ENCODE data around the gene CPT2. TPM values are rescaled to one million over a fixed set of nuclear protein-coding genes. Genes with fewer than 3 reads are reported as not detected.

The CPT2 gene
- total and polyA plus RNA-seq, 2 of the 13 experiments (the other 11 are each of a cell fraction or from before 2014, with no cell fraction given) = 12.6 to 14.6 TPM

- peak; percentile 96 for TF ChIP-seq NCOR1 (IDR thresholded peaks at IDR 0.05; ENCODE audit: borderline replicate concordance, low read length)
- TF ChIP-seq CEBPB (IDR thresholded peaks at IDR 0.05; ENCODE audit: borderline replicate concordance, low read depth, low read length) = peak; percentile 76
- TF ChIP-seq ZNF614 (CRISPR knock-in tag; IDR thresholded peaks at IDR 0.05; ENCODE audit: borderline replicate concordance) = 0 out of 2 replicates have a peak, but pooled peaks have one; percentile 71
- TF ChIP-seq ZNF503 (CRISPR knock-in tag; IDR thresholded peaks at IDR 0.05) = peak; percentile 98
- 0 out of 2 replicates have a peak, but pooled peaks have one; percentile 62 for TF ChIP-seq ZNF343 (CRISPR knock-in tag; IDR thresholded peaks at IDR 0.05)
- no peak for TF ChIP-seq ZBED4 (CRISPR knock-in tag; IDR thresholded peaks at IDR 0.05; ENCODE audit: borderline replicate concordance)
- 0 out of 2 replicates have a peak, but pooled peaks have one; percentile 53 for TF ChIP-seq NFRKB (IDR thresholded peaks at IDR 0.05)
- TF ChIP-seq ZC3H4 (CRISPR knock-in tag; IDR thresholded peaks at IDR 0.05; ENCODE audit: borderline replicate concordance) = no peak
- peak; percentile 78 for TF ChIP-seq FOXA1 (IDR thresholded peaks at IDR 0.05)
- TF ChIP-seq FOXA1 (CRISPR knock-in tag; IDR thresholded peaks at IDR 0.05) = peak; percentile 95
- 0 out of 2 replicates have a peak, but pooled peaks have one; percentile 30 for TF ChIP-seq ZNF263 (CRISPR knock-in tag; IDR thresholded peaks at IDR 0.05)
- no peak for TF ChIP-seq ZNF777 (CRISPR knock-in tag; IDR thresholded peaks at IDR 0.05)
- peak; percentile 56; the same call in 1 of the 2 replicates for TF ChIP-seq ZNF281 (CRISPR knock-in tag; IDR thresholded peaks at IDR 0.05; ENCODE audit: borderline replicate concordance)
- peak; percentile 99 for TF ChIP-seq ASH2L (IDR thresholded peaks at IDR 0.05; ENCODE audit: insufficient read length, low read depth, low read length)
- no peak for TF ChIP-seq ZNF781 (CRISPR knock-in tag; IDR thresholded peaks at IDR 0.05; ENCODE audit: borderline replicate concordance, not compliant biosample characterization)
- TF ChIP-seq DNMT1 (CRISPR knock-in tag; IDR thresholded peaks at IDR 0.05) = no peak
- TF ChIP-seq ZBTB8A (CRISPR knock-in tag; IDR thresholded peaks at IDR 0.05; ENCODE audit: borderline replicate concordance, low read depth) = no peak
- TF ChIP-seq SP1 (IDR thresholded peaks at IDR 0.05) = no peak
- TF ChIP-seq SP1 (CRISPR knock-in tag; IDR thresholded peaks at IDR 0.05) = peak; percentile 24; the same call in 1 of the 2 replicates
- TF ChIP-seq HNF4A (CRISPR knock-in tag; IDR thresholded peaks at IDR 0.05) = peak; percentile 98
- TF ChIP-seq FOXP1 (IDR thresholded peaks at IDR 0.05) = peak; percentile 77
- peak; percentile 90 for TF ChIP-seq FOXP1 (CRISPR knock-in tag; IDR thresholded peaks at IDR 0.05)
- no peak for TF ChIP-seq NCOA5 (CRISPR knock-in tag; IDR thresholded peaks at IDR 0.05)
Observed at GRCh38 chr1:53183095-53183990, 13.3 kb upstream of the CPT2 start (continued).
